Gastroesophageal sphincter (tissue), 4 donors: ENCODE measurements around the gene MDH2. TPM values are rescaled to one million over a fixed set of nuclear protein-coding genes. Genes with fewer than 3 reads are reported as not detected.
"Not testable (repeated sequence)": the region's sequence is repeated elsewhere in the genome, so short reads cannot be mapped to it uniquely, and the experiment has no call there.

Experiments
- ATAC-seq: fragments of 150-250 bp; one replicate; pipeline ENCODE4 v1.9.1; 2016; ENCODE audit warnings: mild to moderate bottlenecking, moderate library complexity
- H3K27ac ChIP-seq, 4 donors: fragments of 200-600 bp; sonication (generic) in 3 of 4; 1 replicate in 3 of 4; 2 replicates in 1 of 4; pipeline ENCODE4 v1.5.1; 2016 to 2019
- H3K27me3 ChIP-seq: fragments of 200-600 bp; sonication (generic); one replicate; pipeline ENCODE4 v1.5.1; 2019
- H3K36me3 ChIP-seq, 2 donors: fragments of 200-600 bp; sonication (generic); one replicate each; pipeline ENCODE4 v1.5.1; 2019; ENCODE audit warnings: control low read depth in 1 of 2
- H3K4me1 ChIP-seq, 3 donors: fragments of 200-600 bp; sonication (generic); 1 replicate in 2 of 3; 2 replicates in 1 of 3; pipeline ENCODE4 v1.5.1; 2016 to 2019; ENCODE audit warnings: control low read depth in 2 of 3
- H3K4me3 ChIP-seq, 2 donors: fragments of 200-600 bp; sonication (generic); one replicate each; pipeline ENCODE4 v1.5.1; 2019; ENCODE audit warnings: mild to moderate bottlenecking in 1 of 2, moderate library complexity in 1 of 2
- H3K9me3 ChIP-seq, 3 donors: fragments of 200-600 bp; sonication (generic); one replicate each; pipeline ENCODE4 v1.5.1; 2017 to 2019; ENCODE audit warnings: control low read depth in 2 of 3
- EP300 ChIP-seq: sonication (generic); formaldehyde crosslinking; IDR thresholded peaks from one replicate; pipeline ENCODE4 v1.6.1; 2017; ENCODE audit warnings: antibody characterized with exemption, mild to moderate bottlenecking
- POLR2A ChIP-seq, 2 donors: fragments of 450-650 bp; IDR thresholded peaks; one replicate each; pipeline ENCODE4 v1.6.1; 2017; ENCODE audit warnings: antibody characterized with exemption in 2 of 2, mild to moderate bottlenecking in 2 of 2, moderate library complexity in 1 of 2
- POLR2AphosphoS5 ChIP-seq: sonication (generic); formaldehyde crosslinking; IDR thresholded peaks from one replicate; pipeline ENCODE4 v1.6.1; 2017; ENCODE audit warnings: antibody characterized with exemption
- WGBS, 2 donors: methylation state at CpG; one replicate each; pipeline ENCODE4 v1.1.5; 2018; ENCODE audit warnings: low coverage in 1 of 2; 5-methylcytosine and 5-hydroxymethylcytosine counted together
- total RNA-seq, 4 donors: library from RNA; depleted of rRNA; stranded (reverse); fragments of >200 nt; gene quantifications; one replicate each; pipeline ENCODE4 v1.1.0, GENCODE V29; 2016
- TF ChIP-seq, protein P1 (sequence below), 4 experiments: fragments of 200-600 bp in 2 of 4; fragments of 450-650 bp in 2 of 4; sonication (generic) in 1 of 4; IDR thresholded peaks; one replicate each; pipeline ENCODE4 v1.5.1; 2017 to 2019; ENCODE audit warnings: antibody characterized with exemption in 4 of 4, mild to moderate bottlenecking in 2 of 4, moderate library complexity in 2 of 4

The MDH2 gene
- total RNA-seq, 4 donors from 2014 or later: 62.7 to 120 (median 71.0) TPM

DNA sequence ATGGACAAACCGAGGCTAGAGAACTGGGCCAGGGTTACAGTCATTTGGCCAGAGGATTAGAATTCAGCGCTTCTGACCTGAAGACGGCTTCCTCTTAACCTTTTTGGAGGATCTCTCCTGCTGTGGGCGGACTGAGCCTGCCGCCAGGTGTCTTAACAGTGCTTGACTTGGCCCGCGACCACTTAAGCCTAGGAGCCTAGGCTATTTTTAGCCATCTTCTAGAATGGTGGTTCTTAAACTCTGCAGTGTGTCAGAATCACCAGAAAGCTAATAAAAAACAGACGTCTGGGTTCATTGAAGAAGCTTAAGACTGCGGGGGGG, 722 bp downstream of the MDH2 start:
- Histone ChIP-seq H3K27me3 (no peaks in the 10 kb centered on the region), H3K4me1 (peaks cover 0 to 75% (median 14%) of the 10 kb centered on the region in 3 donors), H3K9me3 (no peaks in the 10 kb centered on the region), H3K27ac (peak overlapping the region; percentile 85 to 97 (median 96)), H3K4me3 (peak overlapping the region; percentile 94 to 95), H3K36me3 (peaks cover 0 to 30% of the 10 kb centered on the region in 2 donors)
- WGBS, 2 donors: 11 to 19% methylated on average over 2 to 3 of the region's 9 CpGs
- no peak for ATAC-seq
- TF ChIP-seq POLR2A (IDR thresholded peaks at IDR 0.05) (no peak), EP300 (no peak)
- TF ChIP-seq, protein P1, sequence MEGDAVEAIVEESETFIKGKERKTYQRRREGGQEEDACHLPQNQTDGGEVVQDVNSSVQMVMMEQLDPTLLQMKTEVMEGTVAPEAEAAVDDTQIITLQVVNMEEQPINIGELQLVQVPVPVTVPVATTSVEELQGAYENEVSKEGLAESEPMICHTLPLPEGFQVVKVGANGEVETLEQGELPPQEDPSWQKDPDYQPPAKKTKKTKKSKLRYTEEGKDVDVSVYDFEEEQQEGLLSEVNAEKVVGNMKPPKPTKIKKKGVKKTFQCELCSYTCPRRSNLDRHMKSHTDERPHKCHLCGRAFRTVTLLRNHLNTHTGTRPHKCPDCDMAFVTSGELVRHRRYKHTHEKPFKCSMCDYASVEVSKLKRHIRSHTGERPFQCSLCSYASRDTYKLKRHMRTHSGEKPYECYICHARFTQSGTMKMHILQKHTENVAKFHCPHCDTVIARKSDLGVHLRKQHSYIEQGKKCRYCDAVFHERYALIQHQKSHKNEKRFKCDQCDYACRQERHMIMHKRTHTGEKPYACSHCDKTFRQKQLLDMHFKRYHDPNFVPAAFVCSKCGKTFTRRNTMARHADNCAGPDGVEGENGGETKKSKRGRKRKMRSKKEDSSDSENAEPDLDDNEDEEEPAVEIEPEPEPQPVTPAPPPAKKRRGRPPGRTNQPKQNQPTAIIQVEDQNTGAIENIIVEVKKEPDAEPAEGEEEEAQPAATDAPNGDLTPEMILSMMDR (IDR thresholded peaks at IDR 0.05): no peak

DNA sequence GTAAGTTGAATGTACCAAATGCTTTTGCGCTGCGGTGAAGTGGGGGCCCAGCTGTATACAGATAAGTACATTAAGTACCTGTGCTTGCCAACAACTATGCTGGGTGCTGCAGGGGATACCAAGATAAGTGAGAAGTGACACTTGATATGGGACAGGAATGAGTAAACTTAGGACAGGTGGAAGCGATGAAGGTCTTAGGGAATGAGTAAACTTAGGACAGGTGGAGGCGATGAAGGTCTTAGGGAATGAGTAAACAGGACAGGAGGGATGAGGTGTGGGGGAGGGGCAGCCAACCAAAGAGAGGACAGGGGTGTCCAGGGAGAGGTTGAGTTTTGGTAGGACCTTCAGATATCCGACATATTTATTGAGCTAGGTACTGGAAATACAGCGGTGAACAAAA, 1.4 kb downstream of the MDH2 start:
- H3K4me3 ChIP-seq: peak overlapping the region in 1 of 2 donors; percentile 95
- WGBS, 2 donors: 83 to 86% methylated on average over 3 to 4 of the region's 6 CpGs
- H3K9me3 ChIP-seq: no peaks in the 10 kb centered on the region
- H3K27ac ChIP-seq: peak overlapping the region in 3 of 4 donors; percentile 96 to 97 (median 97)
- ATAC-seq: no peak
- H3K27me3 ChIP-seq: no peaks in the 10 kb centered on the region
- peaks cover 0 to 34% of the 10 kb centered on the region in 2 donors for H3K36me3 ChIP-seq
- TF ChIP-seq POLR2AphosphoS5 (no peak), EP300 (no peak), POLR2A (IDR thresholded peaks at IDR 0.05) (no peak)
- TF ChIP-seq, protein P1 (IDR thresholded peaks at IDR 0.05): no peak
- peaks cover 0 to 82% (median 14%) of the 10 kb centered on the region in 3 donors for H3K4me1 ChIP-seq

DNA sequence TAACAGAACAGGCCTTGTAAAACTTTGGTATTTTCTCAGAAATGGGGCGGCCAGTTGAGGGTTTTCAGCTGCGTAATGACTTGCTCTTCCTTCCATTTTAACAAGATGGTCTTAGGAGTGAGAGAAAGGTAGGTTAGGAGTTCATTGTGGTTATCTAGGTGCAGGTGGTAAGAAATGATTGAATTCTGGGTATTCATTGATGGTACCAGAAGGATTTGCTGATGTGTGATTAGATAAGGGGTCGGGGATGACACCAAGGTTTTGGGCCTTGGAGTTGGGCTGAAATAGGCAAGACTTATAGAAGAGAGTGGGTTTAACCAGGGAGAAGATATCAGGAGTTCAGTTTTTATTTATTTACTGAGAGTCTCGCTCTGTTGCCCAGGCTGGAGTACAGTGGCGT, 2.6 kb downstream of the MDH2 start:
- WGBS, 2 donors: 66 to 100% methylated on average over 3 to 4 of the region's 5 CpGs
- Histone ChIP-seq H3K27me3 (no peaks in the 10 kb centered on the region), H3K4me3 (no peak overlapping the region), H3K9me3 (no peaks in the 10 kb centered on the region), H3K27ac (no peak overlapping the region), H3K36me3 (peaks cover 0 to 40% of the 10 kb centered on the region in 2 donors), H3K4me1 (peaks cover 0 to 84% (median 14%) of the 10 kb centered on the region in 3 donors)
- no peak for TF ChIP-seq EP300
- TF ChIP-seq, protein P1 (IDR thresholded peaks at IDR 0.05): no peak
- ATAC-seq: no peak

DNA sequence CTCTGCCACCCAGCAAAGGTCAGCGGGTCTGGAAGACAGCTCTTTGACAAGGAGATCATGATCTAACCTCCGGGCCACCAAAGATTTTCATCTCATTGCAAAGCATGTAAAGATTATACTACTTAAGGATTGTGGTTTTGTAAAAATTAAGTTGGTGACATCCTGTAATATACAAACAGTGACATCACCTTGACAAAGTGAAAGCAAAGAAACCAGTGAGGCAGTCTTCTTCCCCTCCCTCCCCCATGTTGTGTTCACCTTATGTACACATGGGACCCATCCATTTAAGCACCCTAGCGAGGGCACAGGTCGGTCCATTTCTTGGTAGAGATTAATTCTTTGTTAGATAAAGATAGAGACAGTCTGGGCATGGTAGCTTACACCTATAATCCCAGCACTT, 3.9 kb downstream of the MDH2 start:
- WGBS, 2 donors: 87 to 96% methylated on average over 4 of the region's 4 CpGs
- Histone ChIP-seq H3K27me3 (no peaks in the 10 kb centered on the region), H3K27ac (no peak overlapping the region), H3K36me3 (peaks cover 0 to 53% of the 10 kb centered on the region in 2 donors), H3K4me1 (peaks cover 0 to 71% (median 8%) of the 10 kb centered on the region in 3 donors), H3K4me3 (no peak overlapping the region), H3K9me3 (no peaks in the 10 kb centered on the region)
- TF ChIP-seq, protein P1 (IDR thresholded peaks at IDR 0.05): no peak
- no peak for TF ChIP-seq POLR2A (IDR thresholded peaks at IDR 0.05)
- no peak for ATAC-seq

DNA sequence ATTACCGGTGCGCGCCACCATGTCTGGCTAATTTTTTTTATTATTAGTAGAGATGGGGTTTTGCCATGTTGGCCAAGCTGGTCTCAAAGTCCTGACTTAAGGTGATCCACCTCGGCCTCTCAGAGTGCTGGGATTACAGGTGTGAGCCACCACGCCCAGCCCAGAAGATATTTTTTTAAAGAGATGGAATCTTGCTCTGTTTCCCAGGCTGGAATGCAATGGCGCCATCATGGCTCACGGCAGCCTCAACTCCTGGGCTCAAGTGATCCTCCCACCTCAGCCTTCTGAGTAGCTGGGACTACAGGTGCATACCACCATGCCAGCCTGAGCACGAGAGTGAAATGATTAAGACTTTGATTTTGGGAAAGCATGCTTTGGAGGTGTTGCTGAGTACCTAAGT, 4.8 kb downstream of the MDH2 start:
- not testable (repeated sequence) for H3K27ac ChIP-seq
- WGBS, 2 donors: 97 to 100% methylated on average over 4 to 7 of the region's 8 CpGs
- H3K4me1 ChIP-seq: peaks cover 0 to 65% (median 7%) of the 10 kb centered on the region in 3 donors

More for the DNA sequence above, 4.8 kb downstream of the MDH2 start:
- H3K27me3 ChIP-seq, H3K4me3 ChIP-seq, H3K9me3 ChIP-seq, ATAC-seq: not testable (repeated sequence)
- H3K36me3 ChIP-seq: peaks cover 0 to 62% of the 10 kb centered on the region in 2 donors
